Left ventricle myocardium superior (tissue), 1 donor: ENCODE results near the gene DPYD. TPM values are rescaled to one million over a fixed set of nuclear protein-coding genes. Genes with fewer than 3 reads are reported as not detected.
A peak's percentile ranks its signal among the peaks of the same experiment; 100 is the strongest.

Experiments
- ATAC-seq: fragments of 200-7000 bp; cut with Tn5 transposase; one replicate; pipeline ENCODE4 v1.9.1; 2020; ENCODE audit warnings: mild to moderate bottlenecking, moderate library complexity
- DNase-seq: peaks from one replicate; pipeline ENCODE4 v3.0.0-alpha.2; 2020
- intact Hi-C: fragments of 100-400 bp; cut with micrococcal nuclease; formaldehyde crosslinking; loops from one replicate; pipeline ENCODE4 v1.11.0; 2022
- total RNA-seq: library from RNA; stranded (reverse); fragmentation: NEBNext Ultra II Directional; extraction: Animal tissue kit (Norgen Biotek cat#: 25700); gene quantifications from one replicate; pipeline ENCODE4 v1.2.1, GENCODE V29; 2021
- donor health status: DM: no; HTN: yes; CAD: no; lungs with severe emphysema.

DPYD gene
- total RNA-seq, 1 donor from 2014 or later = 11.6 TPM

- ATAC-seq = no peak
- intact Hi-C loops = no loop called here
- DNase-seq = no peak
Measured at GRCh38 chr1:97427371-97427770, 493.5 kb downstream of the DPYD start.

GRCh38 chr1:97424209-97424608, 496.6 kb downstream of the DPYD start:
- DNase-seq (no peak), ATAC-seq (no peak)
- intact Hi-C loops = no loop called here

- intact Hi-C loops = no loop called here
- DNase-seq (no peak), ATAC-seq (no peak)
Measured at GRCh38 chr1:97423403-97423802, 497.4 kb downstream of the DPYD start.

GRCh38 chr1:97417661-97418060, 503.2 kb downstream of the DPYD start:
- intact Hi-C loops = no loop called here
- DNase-seq (no peak), ATAC-seq (no peak)

- DNase-seq = no peak
- ATAC-seq = no peak
- intact Hi-C loops = no loop called here
Measured at GRCh38 chr1:97414682-97415312, 506.0 kb downstream of the DPYD start.

- intact Hi-C loops = no loop called here
- ATAC-seq = no peak
- no peak for DNase-seq
Measured at GRCh38 chr1:97412737-97413136, 508.1 kb downstream of the DPYD start.

- intact Hi-C loops = no loop called here
- DNase-seq (no peak), ATAC-seq (no peak)
Measured at GRCh38 chr1:97412166-97412565, 508.7 kb downstream of the DPYD start.

- ATAC-seq (no peak), DNase-seq (no peak)
- intact Hi-C loops = no loop called here
Measured at GRCh38 chr1:97396463-97396862, 524.4 kb downstream of the DPYD start.

- intact Hi-C loops = no loop called here
- no peak for DNase-seq
- no peak for ATAC-seq
Measured at GRCh38 chr1:97392701-97393100, 528.1 kb downstream of the DPYD start.

GRCh38 chr1:97385536-97386277, 535.1 kb downstream of the DPYD start:
- no peak for DNase-seq
- ATAC-seq = no peak
- intact Hi-C loops = no loop called here

GRCh38 chr1:97384294-97384968, 536.4 kb downstream of the DPYD start:
- DNase-seq (no peak), ATAC-seq (peak; percentile 54)
- intact Hi-C loops = no loop called here

GRCh38 chr1:97383797-97384196, 537.0 kb downstream of the DPYD start:
- DNase-seq (no peak), ATAC-seq (no peak)
- intact Hi-C loops = no loop called here

- intact Hi-C loops = no loop called here
- ATAC-seq (no peak), DNase-seq (no peak)
Measured at GRCh38 chr1:97382206-97382605, 538.6 kb downstream of the DPYD start.

- ATAC-seq (no peak), DNase-seq (no peak)
Measured at GRCh38 chr1:97379387-97380075, 541.3 kb downstream of the DPYD start.

GRCh38 chr1:97378596-97378995, 542.2 kb downstream of the DPYD start:
- intact Hi-C loops = no loop called here
- no peak for DNase-seq
- no peak for ATAC-seq

More at GRCh38 chr1:97379387-97380075, 541.3 kb downstream of the DPYD start:
- intact Hi-C loops = no loop called here

GRCh38 chr1:97377432-97378034, 543.3 kb downstream of the DPYD start:
- intact Hi-C loops = no loop called here
- DNase-seq (no peak), ATAC-seq (no peak)

GRCh38 chr1:97373000-97373399, 547.8 kb downstream of the DPYD start:
- intact Hi-C loops = no loop called here
- DNase-seq (no peak), ATAC-seq (no peak)

- ATAC-seq (no peak), DNase-seq (no peak)
- intact Hi-C loops = no loop called here
Measured at GRCh38 chr1:97372531-97372930, 548.3 kb downstream of the DPYD start.

GRCh38 chr1:97368296-97368695, 552.5 kb downstream of the DPYD start:
- DNase-seq = no peak
- intact Hi-C loops = no loop called here
- no peak for ATAC-seq

- no peak for ATAC-seq
- intact Hi-C loops = no loop called here
- DNase-seq = no peak
Measured at GRCh38 chr1:97366984-97367383, 553.9 kb downstream of the DPYD start.
